Right lung (tissue), 5 donors: ENCODE results near the gene CEP135. TPM values are rescaled to one million over a fixed set of nuclear protein-coding genes. Genes with fewer than 3 reads are reported as not detected.

Experiments used
- DNase-seq, 2 donors: peaks; one replicate each; pipeline ENCODE4 v3.0.0-alpha.2; 2013
- polyA plus RNA-seq, 5 donors: library from polyadenylated mRNA; unstranded; fragments of 120-200 nt; gene quantifications; one replicate each; pipeline versions ENCODE4 v1.2.1 to v1.2.3, GENCODE V29; 2013; ENCODE audit warnings: inconsistent platforms in 1 of 5, low replicate concordance in 1 of 5; ENCODE audit not compliant: insufficient read length in 5 of 5, insufficient read depth in 1 of 5

CEP135 gene
- polyA plus RNA-seq, 5 donors: 10.1 to 22.9 (median 18.6) TPM

DNA sequence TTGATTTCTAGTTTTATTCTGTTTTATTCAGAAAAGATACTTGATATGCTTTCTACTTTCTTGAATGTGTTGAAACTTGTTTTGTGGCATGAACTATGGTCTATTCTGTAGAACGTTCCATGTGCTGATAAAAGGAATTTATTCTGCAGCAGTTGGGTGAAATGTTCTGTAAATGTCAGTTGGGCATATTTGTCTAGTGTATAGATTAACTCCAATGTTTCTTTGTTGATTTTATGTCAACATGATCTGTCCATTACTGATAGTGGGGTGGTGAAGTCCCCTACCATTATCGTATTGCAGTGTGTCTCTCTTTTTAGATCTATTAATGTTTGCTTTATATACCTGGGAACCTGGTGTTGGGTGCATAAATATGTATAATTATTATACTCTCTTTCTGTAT is 55.5 kb downstream of the CEP135 start:
- no peak for DNase-seq

DNA sequence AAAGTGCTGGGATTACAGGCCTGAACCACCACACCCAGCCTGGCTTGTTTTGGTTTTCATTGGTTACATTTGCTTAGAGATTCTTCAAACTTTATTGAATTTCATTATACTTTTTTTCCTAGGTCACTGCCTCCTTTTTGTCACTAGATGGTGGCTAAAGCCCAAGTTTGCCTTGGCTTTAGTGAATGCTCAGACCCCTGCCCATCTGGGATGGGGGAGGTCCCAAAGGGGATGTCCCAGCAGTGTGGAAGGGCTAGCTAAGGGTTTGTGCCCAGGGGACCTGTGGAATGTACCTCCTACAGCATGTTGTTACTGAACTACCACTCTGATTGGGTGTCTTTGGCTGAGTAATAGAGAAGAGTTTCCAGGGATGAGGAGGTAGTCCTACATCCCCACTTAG is 58.4 kb downstream of the CEP135 start:
- DNase-seq: no peak

DNA sequence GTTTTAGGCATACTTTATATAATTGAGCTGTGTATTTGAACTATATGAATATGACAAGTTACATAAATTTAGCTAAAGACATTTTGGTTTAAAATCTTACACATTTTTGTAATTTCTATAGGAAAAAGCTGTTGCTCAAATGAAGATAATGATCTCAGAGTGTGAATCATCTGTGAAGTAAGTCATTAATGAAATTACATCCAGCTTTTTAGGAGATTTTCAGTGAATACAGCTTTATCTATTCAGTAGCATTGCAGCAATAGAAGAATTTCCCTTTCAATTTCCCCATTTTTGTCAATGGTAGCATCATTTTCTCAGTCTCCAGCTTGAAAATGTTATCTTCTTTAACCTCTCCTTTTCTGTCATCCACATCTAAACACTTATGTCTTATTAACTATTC is 59.5 kb downstream of the CEP135 start:
- DNase-seq: no peak

DNA sequence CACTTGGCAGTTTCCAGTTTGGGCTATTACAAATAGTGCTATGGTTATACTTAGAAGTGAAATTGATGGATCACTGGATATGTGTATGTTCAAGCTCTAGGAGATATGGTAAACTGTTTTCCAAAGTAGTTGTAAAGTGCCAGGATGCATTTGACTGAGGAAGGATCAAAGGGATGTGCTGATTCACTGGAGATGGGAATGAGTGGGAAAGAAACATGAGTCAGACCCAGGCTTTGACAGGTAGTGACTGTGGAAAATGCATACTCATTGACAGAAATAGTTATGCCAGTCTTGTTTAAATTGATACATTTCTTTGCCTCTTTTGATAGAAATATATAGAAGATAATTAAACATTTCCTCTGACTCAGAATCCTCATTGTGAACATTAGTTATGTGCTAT is 77.9 kb downstream of the CEP135 start:
- no peak for DNase-seq

DNA sequence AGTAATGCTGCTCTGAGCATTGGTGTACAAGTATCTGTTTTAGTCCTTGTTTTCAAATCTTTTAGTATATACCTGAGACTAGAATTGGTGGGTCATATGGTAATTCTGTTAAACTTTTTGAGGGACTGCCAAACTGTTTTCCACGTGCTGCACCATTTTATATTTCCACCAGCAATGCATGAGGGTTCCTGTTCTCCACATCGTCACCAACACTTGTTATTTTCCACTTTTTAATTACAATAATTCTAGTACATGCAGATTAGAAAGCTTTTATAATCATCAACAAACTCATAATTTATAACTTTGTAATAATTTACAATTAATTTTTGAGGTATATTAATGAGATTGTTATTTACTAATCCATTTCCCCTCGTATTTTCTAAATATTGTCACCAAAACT is 79.4 kb downstream of the CEP135 start:
- no peak for DNase-seq

GRCh38 chr4:56038487-56039162 is 89.9 kb downstream of the CEP135 start:
- no peak for DNase-seq

DNA sequence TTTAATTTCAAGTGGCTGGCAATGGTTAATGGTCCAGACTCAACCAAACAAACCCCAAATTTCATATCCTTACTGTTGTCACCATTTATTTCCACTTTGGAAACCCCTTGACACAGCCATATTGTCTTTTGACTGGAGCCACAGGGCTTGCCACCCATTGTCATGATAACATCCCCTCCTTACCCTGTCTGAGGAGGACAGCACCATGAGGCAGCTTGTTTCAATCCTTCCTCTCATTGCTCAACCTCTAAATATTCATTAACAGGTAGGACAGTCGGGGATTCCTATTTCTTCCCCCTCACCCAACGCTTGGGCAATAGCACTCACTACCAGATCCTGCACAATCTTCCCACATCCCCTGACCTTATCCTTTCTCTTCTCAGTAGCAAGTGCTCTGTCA is 92.1 kb downstream of the CEP135 start:
- no peak for DNase-seq

- DNase-seq: no peak
Measured at GRCh38 chr4:56042225-56042624, 93.5 kb downstream of the CEP135 start.

DNA sequence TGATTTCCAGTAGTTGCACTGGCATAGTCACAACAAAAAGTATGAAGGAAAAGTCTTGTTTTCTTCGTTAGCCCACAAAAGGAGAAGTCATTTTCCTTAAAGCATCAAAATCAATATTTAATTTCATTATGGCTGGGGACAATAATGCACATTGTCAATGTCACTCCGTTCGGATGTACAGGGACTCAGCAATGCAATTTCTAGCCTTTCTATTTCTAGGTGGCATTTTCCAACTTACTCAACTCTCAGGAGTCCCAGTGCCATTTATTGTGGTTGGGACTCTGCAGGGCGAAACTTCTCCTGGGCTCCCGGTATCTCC is 99.6 kb downstream of the CEP135 start:
- DNase-seq: no peak

DNA sequence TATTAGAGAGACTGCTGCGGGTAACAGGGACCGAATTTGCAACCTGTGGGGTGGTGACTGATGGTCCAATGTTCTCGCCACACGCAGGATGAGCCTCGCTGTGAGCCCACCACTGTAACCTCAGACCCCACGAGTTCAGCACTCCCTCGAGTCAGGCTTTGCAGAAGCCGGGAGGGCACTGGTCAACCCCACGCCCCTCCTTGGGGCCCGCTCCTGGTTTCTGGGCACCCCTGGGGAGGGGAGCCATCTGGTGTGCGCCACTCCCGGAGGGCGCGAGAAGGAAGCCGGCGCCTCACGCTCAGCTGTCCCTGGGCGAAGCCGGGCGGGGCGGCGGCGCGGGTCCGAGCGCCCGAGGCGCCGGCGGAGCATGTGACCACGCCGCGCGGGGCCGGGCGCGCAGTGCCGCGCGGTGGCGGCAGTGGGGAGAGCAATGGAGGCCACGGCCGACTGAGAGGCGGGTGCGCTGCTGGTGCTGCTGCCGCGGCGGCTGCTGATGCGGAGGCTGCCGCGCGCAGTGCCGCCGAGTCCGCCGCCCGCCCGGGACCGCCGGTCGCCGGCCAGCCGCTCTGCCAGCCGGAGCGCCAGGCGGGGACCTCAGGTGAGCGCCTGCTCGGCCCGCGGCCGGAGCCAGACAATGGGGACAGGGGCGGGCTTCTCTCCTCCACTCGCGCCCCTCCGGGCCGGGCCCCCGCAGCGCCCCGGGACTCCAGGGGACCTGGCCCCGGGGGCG is 100.1 kb downstream of the CEP135 start:
- DNase-seq: peak; percentile 59 to 62

DNA sequence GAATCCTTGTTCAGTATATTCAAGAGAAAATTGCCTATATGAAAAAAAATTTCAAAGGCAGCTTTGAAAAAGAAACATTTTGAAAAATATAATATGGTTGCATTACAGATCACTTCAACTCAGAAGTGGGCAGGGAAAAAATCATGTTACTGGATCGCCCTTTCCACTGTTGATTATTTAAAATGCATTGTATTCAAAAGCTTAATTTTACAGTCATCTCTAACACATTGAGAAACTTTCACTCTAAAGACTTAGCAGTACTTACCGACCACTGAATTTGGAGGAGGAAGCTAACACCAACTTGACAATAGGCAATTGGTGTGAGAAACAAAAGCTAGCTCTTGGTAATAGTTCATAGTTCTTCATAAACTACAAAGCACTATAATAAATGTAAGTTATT is 101.9 kb downstream of the CEP135 start:
- DNase-seq: no peak

DNA sequence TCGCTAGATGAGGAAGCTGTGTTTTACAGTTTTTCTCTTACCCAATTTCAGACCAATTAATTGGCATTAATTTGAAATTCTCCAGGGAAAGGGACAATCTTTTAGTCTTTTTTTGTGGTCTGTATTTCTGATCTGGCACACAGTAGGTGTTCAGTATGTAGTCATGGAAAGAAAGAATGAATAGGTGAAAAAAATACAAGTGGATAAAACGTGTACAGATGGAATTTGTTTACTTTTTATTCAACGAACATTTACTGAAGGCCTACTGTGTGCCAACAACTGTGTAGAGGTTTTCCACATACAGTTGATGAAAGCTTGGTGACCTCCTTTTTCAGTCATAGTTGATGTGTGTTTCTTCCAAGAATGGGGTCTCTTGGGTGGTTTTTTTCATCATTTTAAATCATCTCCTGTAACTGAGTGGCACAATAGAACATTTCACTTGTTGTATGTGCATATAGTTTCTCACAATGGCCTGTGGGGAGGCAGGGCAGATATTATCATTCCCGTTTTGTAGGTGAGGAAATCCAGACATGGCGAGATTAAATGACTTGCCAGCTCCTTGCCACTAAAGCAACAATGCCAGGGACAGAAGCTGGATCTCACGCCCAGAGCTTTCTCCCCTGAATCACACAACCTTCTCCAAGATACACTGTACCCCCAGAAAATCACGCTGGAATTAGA is 102.4 kb downstream of the CEP135 start:
- no peak for DNase-seq

- no peak for DNase-seq
Measured at GRCh38 chr4:56051710-56052075, 102.9 kb downstream of the CEP135 start.

DNA sequence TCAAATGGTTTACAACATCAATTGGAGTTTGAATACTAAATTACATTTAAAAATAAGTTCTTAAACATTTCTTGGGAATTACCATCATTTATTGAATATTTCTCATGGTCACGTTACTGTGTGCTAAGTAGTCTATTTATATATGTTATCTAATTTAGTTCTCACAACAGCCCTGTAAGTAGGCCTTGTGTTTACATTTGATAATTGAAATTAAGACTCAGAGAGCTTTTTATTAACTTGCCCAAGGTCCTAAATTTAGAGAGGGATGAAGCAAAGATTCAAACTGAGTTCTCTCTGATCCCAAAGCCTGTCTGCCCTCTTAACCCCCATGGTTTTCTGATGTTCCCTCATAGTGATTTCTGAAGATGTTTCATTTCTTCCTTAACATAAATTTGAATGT is 103.7 kb downstream of the CEP135 start:
- DNase-seq: no peak

- DNase-seq: no peak
Measured at GRCh38 chr4:56052966-56053365, 104.2 kb downstream of the CEP135 start.

DNA sequence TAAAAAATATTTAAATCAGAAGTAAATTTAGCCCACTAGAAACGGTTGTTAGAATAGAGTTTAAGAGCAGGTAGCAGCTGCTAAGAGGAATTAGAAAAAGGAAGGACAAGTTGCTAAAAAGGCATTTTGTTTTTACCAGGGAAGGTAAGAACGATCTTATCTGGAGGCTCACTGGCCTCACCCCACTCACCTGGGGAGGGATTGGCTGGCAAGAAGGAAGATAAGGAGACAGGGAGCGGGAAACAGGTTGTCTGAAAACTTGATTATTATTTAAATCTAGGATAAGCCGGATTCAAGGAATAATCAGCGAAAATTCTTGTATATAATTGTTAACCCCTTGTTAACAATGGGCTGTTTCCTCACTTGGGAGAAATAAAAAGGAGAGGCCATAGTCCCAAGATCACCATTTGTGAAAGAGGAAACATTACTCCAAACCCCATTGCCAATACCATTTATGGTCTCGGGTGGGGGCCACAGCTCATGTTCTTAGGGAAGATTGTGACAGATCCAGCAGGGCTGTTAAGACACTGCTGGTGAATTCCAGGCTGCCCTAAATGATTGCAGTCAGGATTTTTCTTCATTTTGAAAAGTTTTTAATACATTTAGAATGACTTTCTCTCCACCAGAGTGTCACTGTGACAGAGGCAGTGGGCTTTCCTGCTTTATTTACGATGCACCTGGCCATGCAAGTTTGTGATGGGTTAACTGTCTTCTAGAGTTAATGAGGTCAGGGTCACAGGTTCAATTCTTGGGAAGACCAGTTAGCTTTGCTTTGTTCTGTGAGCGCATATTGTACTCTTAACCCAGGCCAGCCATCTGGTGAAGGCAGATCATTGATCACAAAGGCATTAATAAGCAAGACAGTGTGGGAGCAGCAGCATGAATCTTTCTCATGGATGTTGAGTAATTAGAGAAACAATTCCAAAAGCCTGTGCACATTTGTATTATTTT is 106.6 kb downstream of the CEP135 start:
- no peak for DNase-seq

DNA sequence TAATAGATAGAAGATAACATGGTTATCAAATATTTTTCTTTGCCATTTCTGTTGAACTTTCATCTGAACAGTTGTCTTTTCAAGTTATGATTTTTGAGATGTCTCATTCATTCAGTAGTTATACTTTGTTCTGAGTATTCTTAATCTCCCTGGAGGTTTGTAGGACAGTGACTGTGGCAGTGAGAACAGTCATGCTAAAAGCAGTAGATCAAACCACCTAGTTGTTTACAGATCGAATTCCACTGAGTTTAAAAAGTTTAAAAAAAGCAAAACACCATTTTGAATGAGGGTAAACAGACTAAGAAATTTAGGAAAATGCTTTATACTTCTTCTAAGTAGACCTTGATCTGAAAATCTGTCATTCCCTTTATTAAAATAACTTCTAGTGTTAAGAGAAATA is 107.2 kb downstream of the CEP135 start:
- no peak for DNase-seq

DNA sequence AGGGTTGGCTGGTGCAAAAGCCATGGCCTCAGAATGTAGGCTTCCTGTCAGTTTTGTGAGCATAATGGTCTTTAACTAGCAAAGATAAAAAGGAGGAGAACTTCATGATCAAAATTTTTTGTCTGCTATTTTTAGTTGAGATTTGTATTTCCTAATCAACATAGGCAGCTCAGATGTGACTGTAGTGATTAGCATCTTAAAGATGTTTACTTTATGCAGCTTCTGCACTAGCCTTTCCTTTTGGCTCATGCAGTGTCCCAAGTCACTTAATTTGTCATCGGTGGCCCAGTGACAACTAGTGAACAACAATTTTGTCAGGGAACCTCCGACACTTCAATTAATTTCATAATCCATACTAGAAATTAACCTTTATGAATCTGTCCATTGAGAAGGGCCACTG is 109.8 kb downstream of the CEP135 start:
- DNase-seq: no peak

DNA sequence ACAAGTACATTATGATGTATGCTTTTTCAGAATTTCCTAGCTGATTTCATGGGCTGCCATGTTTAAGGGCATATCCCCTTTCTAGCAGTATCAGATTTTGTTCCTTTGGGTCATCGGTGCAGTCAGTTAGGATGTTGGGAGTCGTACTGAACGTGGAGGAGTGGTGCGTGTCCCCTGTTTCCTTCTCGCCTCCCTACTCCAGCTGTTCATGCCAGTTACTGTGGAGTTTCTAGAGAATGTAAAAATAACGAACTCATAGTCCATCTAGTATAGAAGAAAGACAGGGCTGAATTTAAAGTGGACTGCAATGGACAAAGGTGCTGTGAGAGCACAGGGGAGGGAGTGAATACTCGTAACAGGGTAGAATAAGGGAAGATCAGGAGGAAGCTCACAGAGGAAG is 111.3 kb downstream of the CEP135 start:
- DNase-seq: no peak

- no peak for DNase-seq
Measured at GRCh38 chr4:56062106-56062505, 113.4 kb downstream of the CEP135 start.

- DNase-seq: no peak
Measured at GRCh38 chr4:56062526-56063145, 113.9 kb downstream of the CEP135 start.

DNA sequence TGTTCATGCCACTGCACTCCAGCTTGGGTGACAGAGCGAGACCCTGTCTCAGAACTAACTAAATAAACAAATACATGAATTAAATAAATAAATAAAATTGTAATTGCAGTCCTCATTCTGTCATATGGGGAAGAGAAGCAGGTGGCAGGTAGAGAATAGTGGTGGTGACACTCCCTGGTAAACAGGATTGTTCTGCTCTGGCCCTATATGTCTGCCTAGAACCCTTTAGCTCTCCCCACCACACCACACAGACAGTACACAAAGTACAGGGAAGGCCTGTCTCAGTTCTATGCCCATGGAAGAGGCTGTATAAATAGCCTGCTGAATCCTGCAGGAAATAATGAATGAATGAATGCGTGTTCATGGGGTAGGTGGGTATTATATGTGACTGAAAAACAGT is 117.7 kb downstream of the CEP135 start:
- DNase-seq: no peak
